ENCODE results near the gene ZFAND6.

Gene ZFAND6

GRCh38 chr15:80052597-80053304 is 6.7 kb upstream of the ZFAND6 start:
- DNase-seq, result no peak

- no peak for DNase-seq
Observed at GRCh38 chr15:80055933-80056332, 3.5 kb upstream of the ZFAND6 start.

GRCh38 chr15:80058044-80058443 is 1.4 kb upstream of the ZFAND6 start:
- DNase-seq, result no peak

- DNase-seq, result peak; percentile 80
Observed at GRCh38 chr15:80059786-80060355, 395 bp downstream of the ZFAND6 start.

GRCh38 chr15:80060356-80061006 is 1.0 kb downstream of the ZFAND6 start:
- DNase-seq, result peak; percentile 13

GRCh38 chr15:80061582-80061981 is 2.1 kb downstream of the ZFAND6 start:
- no peak for DNase-seq

GRCh38 chr15:80066912-80067311 is 7.4 kb downstream of the ZFAND6 start:
- DNase-seq, result no peak

- no peak for DNase-seq
Observed at GRCh38 chr15:80068578-80068977, 9.1 kb downstream of the ZFAND6 start.

GRCh38 chr15:80070840-80071239 is 11.4 kb downstream of the ZFAND6 start:
- DNase-seq, result no peak

- DNase-seq, result no peak
Observed at GRCh38 chr15:80071652-80072051, 12.2 kb downstream of the ZFAND6 start.

GRCh38 chr15:80072285-80072994 is 13.0 kb downstream of the ZFAND6 start:
- DNase-seq, result no peak

GRCh38 chr15:80073197-80073596 is 13.7 kb downstream of the ZFAND6 start:
- no peak for DNase-seq

GRCh38 chr15:80076321-80077318 is 17.1 kb downstream of the ZFAND6 start:
- no peak for DNase-seq

- DNase-seq, result no peak
Observed at GRCh38 chr15:80081390-80081789, 21.9 kb downstream of the ZFAND6 start.

GRCh38 chr15:80087104-80087503 is 27.6 kb downstream of the ZFAND6 start:
- no peak for DNase-seq

- DNase-seq, result no peak
Observed at GRCh38 chr15:80090041-80090440, 30.6 kb downstream of the ZFAND6 start.

- DNase-seq, result no peak
Observed at GRCh38 chr15:80090879-80091503, 31.5 kb downstream of the ZFAND6 start.

GRCh38 chr15:80093854-80094418 is 34.5 kb downstream of the ZFAND6 start:
- DNase-seq, result no peak

GRCh38 chr15:80095511-80095910 is 36.0 kb downstream of the ZFAND6 start:
- DNase-seq, result no peak

GRCh38 chr15:80095969-80096368 is 36.5 kb downstream of the ZFAND6 start:
- no peak for DNase-seq

- DNase-seq, result no peak
Observed at GRCh38 chr15:80098341-80098740, 38.9 kb downstream of the ZFAND6 start.

GRCh38 chr15:80099241-80099640 is 39.8 kb downstream of the ZFAND6 start:
- no peak for DNase-seq

Measured in stimulated activated CD4-positive, alpha-beta T cell treated with anti-CD3 and anti-CD28 coated beads, Interleukin-12 subunit alpha, Interleukin-12 subunit beta, amount 100 ng/mL, for 4 hours (primary cell).